Germinal center (tissue), 1 donor: ENCODE measurements around the gene RAD51B.

Experiments
- DNase-seq: peaks from one replicate; pipeline ENCODE4 v3.0.0; 2012; ENCODE audit warnings: mixed read lengths, low spot score

Gene RAD51B

DNA sequence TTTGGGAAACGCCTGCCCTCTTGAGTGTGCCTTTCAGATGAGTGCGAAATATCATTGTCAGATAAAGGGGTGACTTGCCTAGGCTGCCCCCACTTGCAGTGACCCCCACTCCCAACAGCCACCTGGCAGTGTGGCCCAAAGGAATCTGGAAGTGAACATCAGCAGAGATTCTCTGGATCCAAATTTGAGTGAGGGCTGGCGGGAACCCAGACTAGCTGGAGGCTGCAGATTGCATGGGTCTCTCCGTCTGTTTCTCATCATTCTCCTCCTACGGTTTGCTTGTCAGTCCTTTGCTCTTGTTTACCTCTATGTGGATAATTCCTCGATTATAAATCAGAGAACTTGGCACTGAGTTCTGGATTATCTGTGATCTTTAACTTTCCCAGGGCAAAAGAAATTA lies 692.5 kb downstream of the RAD51B start:
- no peak for DNase-seq

DNA sequence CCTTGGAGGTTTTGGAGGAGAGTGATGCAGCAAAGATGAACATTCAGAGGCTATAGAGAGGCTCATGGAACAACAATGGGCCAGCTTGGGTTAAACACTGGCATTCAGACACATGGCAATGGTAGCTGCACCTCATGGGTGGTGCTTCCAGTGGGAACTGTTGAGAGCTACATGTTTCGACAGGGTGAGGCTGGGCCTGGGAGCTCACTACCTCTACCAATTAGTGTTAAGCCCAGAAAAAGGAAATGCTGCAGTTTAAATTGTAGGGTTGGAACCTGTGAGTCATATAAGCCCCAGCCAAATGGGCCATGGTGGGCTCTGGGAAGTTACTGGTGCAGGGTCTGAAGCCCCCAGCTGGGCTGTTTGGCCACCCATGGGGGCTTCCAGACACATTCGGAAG lies 693.6 kb downstream of the RAD51B start:
- DNase-seq: no peak

DNA sequence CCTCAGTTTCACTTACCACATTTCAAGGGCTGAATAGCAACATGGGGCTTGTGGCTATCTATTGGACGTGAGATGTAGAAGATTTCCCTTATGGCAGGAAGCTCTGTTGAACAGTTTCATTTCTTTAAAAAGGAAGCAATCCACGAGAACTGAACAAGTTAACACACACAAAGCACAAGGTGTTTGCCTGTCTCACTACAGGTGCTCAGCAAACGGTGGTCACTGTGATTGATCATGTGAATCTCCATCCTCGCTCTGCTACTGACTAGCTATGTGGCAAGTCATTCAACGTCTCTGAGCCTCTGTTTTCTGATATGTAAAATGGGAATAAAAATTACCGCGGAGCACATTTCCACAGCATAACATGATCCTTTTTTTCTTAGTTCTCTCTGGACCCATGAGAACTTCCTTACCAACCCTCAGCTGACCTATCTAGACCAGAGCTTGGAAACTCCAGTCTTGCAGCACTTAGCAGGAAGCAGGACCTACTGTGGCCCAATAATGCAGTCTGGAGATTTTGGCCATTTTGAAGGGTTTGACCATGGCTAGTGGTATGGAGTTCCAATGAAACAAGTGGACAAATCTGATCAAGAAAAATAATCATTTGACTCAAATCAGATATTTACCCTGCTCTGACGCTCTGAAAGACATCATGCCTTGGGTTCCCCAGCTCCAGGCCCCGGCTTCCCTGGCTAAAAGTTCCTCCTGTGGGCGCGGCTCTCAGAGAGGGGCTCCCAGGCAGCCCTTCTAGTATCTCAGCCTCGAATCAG lies 694.4 kb downstream of the RAD51B start:
- DNase-seq: peak; percentile 80

DNA sequence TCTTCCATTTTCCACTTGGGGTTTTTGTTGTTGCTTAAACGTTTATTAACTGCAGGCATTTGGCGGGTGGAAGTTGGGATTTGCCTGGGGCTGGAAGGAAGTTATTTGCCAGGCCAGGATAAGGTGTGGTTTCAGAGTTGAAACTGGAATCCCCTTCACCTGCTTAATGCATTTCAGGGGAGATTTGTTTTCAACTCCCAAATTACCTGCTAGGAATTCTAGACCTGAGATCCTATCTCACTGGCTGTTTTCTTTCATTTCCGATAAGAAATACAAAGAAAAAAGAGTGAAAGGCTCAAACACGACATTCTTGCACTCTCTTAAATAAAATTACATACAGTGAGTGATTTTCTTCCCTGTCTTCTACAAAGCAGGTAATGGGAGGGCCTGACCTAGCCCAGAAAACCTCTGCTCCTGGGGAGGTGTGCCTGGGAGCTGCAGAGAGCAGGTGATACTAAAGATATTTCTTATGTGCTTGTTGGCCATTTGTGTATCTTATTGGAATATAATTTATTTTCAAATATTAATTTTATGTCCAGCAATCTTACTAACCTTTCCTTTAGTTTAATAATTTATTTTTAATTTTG lies 695.1 kb downstream of the RAD51B start:
- no peak for DNase-seq

DNA sequence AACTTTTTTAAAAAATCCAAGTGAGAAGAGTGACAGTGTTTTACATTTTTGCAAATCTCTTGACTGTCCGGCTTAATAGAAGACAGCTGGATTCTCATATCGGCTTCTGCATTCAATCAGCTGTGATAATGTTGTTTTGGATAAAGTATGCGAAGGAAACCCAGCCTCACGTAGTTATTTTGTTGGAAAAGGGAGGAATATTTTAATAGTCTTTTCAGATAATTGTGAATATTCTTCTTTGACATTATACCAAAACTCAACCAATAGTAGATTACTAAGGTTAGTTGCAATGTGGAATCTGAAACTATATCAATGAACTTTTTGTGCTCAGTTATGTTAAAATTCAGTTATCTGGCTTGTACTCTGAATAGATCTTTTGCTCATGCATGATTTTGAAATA lies 696.8 kb downstream of the RAD51B start:
- DNase-seq: no peak

DNA sequence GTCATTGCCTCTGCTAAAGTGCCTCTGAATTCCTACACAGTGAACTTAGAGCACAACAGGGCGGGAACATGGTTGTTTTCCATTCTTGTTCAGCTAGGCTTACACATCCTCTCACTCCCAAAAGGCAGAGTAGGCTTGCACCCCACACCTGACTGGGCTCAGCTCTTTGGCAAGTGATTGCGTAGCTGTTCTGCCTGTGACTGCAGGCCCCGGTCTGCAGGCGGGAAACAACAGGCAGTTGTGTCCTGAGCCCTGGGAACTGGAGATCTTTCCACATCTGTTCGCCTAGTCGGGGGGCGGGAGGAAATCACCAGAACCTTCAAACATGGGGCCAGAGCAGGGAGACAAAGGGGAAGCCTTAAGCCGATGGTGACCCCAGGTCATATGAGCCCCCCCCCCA lies 698.6 kb downstream of the RAD51B start:
- DNase-seq: no peak

DNA sequence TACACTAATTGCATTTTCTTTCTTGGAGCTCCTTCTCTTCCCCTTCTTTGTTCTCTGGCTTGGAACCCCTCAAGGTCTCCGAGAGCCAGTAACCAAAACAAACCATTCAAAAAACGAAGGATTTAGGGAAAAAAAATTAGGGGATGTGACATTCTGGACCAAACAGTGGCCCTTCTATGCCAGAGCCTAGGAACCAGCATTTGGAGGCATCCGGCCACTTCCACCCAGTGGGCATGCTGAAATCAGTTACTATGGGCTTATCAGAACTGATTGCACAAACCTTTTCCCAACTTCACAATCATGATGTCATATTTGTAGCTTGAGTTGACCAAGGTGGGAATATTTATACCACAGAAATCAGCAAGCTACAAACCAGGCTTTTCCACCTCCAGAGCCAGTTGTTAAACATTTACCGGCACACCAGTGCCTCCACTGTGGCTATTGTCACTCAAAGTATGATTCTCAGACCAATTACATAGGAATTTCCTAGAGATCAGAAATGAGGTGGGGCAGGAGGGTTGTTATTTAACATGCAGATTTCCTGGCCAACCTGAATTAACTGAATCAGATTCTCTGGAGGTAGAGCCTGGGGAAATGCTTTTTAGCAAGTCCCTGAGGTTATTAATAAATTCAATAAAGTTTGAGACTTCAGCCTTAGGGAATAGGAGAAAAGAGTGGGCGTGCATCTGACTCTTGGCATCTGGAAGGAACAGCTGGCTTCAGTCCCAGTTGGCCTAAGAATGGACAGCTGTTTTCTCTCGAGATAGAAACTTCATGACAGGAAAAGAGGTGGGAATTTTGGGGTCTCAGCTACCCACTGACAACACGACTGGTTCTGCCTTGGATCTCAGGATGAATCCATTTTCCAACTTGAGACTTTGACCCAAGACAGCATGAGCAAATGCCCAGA lies 699.4 kb downstream of the RAD51B start:
- no peak for DNase-seq

DNA sequence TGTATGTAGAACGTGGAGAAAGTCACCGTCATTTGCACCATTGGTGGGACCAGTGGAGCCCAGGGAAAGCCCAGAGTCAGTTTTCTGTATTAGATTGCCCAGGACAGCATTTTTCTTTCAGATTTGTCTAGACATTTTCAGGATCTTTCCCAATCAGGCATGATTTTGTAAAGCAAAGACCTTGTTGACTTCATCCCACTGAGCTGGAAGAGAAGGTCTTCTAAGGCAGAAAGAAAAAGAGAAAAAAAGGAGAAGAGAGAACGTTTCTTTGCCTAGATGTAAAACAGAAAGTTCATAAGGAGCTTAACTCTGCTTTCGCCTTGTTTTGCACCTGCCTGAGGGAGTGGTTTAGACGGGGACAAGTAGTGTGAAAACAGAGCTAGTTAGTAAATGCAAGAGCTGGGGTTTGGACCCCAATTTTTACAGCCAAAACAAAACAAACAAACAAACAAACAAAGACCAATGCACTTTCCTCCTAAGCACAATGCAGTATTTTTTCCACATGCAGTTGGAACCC lies 700.1 kb downstream of the RAD51B start:
- DNase-seq: no peak

DNA sequence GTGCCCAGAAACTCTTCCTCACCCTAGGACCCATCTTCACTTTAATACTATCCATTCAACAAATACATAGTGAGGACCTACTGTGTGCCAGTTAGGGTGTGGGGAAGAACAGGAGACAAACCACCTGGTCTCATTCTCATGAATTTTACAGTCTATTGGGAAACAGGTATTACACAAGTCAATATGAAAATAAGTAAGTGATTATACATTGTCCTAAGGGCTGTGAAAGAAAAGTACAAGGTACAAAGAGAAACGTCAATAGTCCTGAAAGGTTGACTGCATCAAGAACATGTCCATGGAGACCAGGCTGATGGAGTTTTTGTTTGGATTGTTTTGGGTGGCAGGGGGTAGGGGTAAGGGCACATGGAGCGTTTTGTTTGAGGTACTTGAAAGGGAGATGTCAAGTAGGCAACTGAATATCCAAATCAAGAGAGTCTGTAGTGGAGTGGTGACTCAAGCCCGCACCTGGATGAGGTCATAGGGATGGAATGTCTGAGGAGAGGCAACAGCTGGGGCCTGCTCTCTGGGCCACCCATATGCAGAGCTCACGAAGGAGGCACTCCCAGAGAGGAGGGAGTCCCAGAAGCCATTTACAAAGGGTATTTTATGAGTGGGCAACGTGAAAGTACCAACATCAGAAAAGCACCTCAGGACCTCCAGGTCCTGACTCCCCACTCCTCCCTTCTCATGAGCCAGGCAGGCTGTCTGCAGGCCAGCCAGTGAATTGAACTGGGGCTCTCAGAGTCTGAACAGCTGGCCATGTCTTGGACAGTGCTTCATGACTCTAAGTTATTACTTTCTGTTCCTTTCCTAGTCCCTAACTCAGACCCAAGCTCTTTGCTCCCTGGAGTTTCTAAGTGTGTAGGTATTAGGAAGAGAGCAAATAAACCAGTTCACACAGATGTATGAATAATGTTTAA lies 701.3 kb downstream of the RAD51B start:
- no peak for DNase-seq

DNA sequence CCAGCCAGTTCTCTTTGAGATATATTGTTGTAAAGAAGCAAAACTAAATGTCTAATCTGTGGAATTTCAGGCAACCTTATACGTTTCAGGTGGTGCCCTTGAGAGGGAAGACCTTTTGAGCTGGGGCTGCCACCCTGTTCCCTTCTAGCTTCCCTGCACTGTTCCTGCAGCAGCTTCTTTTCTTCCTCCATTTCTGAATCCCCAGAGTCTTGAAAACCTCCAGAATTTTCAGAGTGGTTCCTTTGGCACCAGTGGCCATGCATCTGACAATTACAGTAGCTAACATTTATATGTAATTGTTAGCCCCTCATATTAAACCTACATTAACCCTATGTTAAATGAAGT lies 702.0 kb downstream of the RAD51B start:
- DNase-seq: no peak

DNA sequence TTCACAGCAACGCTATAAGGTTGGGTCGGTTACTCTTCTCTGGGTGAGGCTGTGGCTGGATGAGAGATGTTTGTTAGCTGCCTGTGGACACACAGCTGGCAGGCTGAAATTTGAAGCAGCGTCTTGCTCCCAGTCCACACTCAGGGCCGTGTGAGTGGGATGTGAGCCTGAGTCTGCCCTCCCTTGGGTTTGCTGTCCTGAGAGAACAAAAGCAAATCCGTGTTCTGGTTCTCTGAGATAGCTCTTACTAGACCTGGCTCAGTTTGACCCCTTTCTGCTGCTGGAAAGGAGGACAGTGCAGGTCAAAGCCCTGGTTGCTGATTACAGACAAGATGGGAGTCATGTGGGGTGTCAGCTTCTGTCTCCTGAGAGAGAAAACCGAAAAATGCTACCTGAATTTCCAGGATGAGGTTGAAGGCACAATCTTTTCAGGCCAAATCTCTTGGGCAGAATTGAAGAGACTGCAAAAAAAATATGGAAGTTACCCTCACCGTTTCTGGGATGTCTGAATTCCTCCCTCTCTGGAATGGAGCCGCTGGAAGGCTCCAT lies 702.5 kb downstream of the RAD51B start:
- no peak for DNase-seq

DNA sequence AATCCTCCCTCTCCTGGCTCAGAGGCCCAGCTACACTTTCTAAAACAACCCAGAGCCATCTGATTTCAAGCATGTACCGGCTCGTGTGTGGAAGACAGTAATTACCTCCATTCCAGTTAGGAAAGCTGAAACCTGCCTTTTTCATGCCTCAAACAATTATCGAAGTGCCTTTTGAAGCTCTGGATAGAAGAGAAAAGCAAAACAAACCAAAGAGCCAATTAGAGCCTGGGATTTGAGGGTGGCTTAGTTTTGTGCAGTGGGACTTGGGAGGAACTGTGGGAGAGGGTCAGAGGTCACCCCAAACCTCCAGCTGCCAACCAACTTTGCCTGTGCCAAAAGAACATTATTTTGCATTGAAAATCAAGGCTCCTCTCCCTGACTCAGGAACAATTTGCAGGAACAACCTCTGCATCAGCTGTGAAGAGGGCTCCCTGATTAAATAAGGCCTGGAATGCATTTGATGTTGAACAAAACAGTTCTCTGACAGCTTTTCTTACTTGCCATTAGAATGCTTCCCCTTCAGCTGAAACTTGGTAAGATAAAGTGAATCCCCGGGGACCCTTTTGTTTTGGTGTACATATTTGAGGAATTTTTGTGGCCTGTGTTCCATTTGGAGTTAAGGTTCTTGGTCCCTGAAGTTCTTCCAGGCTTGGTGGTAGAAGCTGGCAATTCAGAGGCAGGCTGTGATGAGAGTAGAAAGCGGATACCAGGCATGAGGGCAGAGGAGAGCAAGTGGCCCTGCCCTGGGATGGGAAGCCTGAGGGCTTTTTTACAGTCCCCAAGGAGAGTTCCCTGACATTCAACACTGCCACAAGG lies 703.1 kb downstream of the RAD51B start:
- DNase-seq: no peak

DNA sequence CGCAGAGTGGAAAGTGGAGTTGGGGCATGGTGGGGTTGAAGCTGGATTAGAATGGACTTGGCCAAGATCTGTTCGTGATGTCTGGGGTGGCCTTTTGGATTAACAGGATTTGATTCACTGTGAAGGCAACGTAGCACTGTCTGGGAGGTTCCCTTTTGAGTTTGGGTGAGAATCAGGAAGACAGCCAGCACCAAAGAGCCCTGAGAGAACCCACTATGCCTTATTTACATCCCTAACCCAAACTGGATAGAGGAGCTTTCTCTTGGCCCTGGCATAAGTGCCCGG lies 703.7 kb downstream of the RAD51B start:
- DNase-seq: no peak

DNA sequence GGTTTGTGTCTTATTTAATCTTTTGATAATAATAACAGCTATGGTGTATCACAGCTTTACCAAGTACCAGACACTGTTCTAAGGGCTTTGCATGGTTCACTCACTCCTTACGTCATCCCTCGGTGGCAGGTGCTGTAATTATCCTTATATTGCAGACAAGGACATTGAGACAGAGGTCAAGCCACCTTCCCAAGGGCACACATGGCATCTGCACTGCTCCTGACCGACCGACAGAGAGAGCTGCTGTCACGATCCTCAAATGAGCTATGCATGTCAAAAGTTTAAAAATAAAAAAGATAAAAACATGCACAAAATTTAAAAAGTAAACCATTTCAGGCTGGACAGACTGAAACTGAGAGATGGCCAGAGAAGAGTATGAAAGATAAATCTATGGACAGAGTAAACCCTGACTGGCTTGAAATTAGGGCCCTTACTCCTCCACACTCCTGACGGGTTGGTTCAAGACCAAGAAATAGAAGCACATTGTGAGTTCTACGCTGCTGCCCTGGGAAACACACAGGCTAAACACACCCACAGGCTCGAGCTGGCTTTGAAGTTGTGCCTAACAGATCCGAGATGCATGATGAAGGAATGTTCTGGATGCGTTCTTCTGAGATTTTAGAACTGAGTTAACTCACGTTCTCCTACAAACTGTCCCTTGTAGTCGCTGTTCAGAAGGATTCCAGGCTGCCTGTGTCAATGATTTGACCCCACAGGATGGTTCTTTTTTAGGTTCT lies 704.6 kb downstream of the RAD51B start:
- no peak for DNase-seq

DNA sequence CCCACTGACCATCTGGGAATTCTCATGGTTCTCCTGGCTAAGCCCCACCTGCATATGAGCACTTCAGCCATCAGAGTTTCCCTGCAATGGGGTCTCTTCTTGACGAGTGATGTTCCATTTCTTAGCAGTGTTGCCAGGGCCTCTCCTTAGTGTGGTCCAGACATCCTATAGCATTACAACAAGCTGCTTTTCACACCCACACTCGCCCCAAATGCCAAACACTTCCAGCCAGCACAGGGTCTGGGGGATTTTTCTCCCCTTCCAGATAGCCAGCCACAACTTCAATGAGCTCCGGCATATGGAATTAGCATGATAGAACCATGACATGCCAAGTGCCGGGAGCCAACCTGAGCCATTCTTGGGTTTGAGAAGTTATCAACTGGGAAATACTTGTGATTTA lies 705.9 kb downstream of the RAD51B start:
- no peak for DNase-seq

DNA sequence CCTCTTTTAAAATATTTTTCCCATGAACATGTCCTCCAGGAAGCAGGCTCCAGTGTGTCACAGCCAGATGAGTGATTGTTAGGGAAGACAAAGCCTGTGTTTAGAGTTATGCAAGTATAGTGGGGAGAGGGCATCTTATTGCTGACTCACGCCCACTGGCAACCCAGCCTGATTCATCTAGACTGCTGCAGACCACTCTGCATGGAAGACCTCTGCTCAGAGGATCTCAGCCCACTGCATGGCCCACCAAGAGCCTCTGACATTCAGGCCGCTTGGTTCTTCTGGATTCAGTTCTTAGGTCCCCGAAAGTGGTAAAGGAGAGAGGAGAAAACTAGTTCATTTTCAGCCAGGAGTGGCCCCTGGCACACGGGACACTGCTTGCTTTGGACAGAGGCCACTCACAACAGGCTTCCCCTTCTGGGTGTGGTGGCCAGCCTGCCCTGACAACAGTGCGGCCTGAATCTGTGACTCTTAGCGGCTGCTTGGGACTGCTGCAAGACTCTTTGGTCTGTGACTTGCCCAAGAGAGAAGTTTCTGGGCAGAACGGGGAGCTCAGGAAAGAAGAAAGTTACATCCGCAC lies 707.0 kb downstream of the RAD51B start:
- DNase-seq: no peak

DNA sequence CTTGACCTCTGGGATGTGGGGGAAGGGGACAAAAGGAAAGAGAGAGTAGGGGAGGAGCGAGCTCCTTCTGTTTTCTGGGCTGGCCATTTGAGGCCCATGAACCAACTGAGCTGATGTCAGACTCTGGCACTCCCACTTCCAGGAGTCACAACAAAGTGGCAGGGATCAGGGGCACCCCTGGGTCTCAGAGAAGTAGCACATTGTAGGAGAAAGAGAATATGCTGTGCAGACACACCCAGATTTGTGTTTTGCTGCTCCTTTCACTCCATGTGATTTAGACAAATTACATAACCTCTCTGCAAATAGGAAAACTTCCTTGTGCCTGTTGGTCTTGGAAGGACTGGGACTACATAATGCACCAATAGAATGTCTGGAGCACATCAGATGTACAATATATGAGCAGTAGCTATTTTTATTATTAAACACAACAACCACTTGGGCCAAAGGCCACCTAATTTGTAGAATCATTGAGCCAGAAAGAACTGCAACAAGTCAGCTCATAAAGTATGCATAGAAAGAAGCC lies 707.8 kb downstream of the RAD51B start:
- DNase-seq: no peak

DNA sequence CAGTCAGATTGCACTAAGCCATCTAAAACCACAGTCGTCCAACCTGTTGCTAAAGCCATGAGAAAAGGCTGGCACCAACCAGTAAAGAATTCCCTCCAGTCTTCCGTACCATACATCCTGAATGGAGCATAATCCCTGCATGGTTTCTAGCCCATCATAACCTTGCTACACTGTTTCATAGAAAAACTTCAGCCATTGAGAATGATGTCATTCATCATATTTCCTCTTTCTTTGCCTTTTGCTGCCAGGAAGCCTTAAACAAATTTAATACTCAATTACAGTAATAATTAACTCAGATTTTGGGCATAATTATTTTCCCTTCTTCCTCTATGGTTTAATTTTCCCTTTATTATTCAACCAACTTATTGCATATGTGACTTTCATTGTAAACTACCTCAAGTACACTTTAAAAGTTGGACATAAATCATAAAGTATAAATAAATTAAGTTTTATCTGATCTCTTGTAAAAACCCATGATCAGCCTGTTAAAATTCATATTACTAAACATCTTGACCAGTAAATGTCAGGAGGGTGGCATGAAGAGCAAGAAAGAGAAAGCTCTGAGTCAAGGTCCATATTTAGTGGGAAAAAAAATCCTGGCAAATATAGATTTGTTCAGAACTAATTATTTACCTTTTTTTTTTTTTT lies 708.6 kb downstream of the RAD51B start:
- DNase-seq: peak; percentile 23

DNA sequence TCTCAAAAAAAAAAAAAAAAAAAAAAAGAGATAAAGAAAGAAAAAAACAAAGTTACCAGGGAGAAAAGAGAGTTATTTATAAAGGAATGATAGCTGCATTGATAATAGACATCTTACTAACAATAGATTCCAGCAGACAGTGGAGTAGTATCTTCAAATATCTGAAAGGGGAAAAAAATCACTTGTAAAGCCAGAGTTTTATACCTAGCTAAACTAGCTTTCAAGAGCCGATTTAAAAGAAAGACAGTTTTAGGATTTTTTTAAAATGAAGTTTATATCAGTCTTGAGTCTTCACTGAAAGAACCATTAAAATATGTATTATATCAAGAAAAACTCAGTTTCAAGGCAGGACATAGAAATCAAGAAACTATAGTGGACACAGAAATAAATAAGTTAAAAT lies 710.9 kb downstream of the RAD51B start:
- DNase-seq: no peak
